IMR-90 (cell line): ENCODE measurements around the gene OR2J1.

Source experiments
- CEBPB ChIP-seq: IDR thresholded peaks from 2 replicates; pipeline ENCODE4 v1.6.1; 2012; ENCODE audit warnings: low read depth, low read length, improper control_type of control experiment
- CTCF ChIP-seq: conservative IDR thresholded peaks from 2 replicates; pipeline ENCODE4 v1.5.1; 2012; ENCODE audit warnings: mild to moderate bottlenecking, low read depth, low read length, improper control_type of control experiment
- ELK1 ChIP-seq: fragments of 150-350 bp; IDR thresholded peaks from 2 replicates; pipeline ENCODE4 v1.6.1; 2016; ENCODE audit warnings: low read depth, mild to moderate bottlenecking, low read length, moderate library complexity, borderline replicate concordance
- FOS ChIP-seq: fragments of 150-350 bp; IDR thresholded peaks from 2 replicates; pipeline ENCODE4 v1.6.1; 2016; ENCODE audit warnings: low read depth, low read length
- MXI1 ChIP-seq: IDR thresholded peaks from 2 replicates; pipeline ENCODE4 v1.6.1; 2012; ENCODE audit warnings: low read depth, mild to moderate bottlenecking, low read length, moderate library complexity, borderline replicate concordance
- POLR2A ChIP-seq: IDR thresholded peaks from 2 replicates; pipeline ENCODE4 v1.6.1; 2012; ENCODE audit warnings: mild to moderate bottlenecking, low read depth, low read length
- RAD21 ChIP-seq: IDR thresholded peaks from 2 replicates; pipeline ENCODE4 v1.6.1; 2012; ENCODE audit warnings: low read length, improper control_type of control experiment
- SMC3 ChIP-seq: fragments of 150-350 bp; IDR thresholded peaks from 2 replicates; pipeline ENCODE4 v1.6.1; 2016; ENCODE audit warnings: low read depth, mild to moderate bottlenecking, antibody characterized with exemption, low read length, moderate library complexity
- USF2 ChIP-seq: fragments of 150-350 bp; IDR thresholded peaks from 2 replicates; pipeline ENCODE4 v1.6.1; 2017; ENCODE audit warnings: mild to moderate bottlenecking, antibody characterized with exemption, low read length, low read depth

GRCh38 chr6:29147074-29147473 lies 47.8 kb downstream of the OR2J1 start:
- TF ChIP-seq CTCF (no peak), FOS (no peak), USF2 (no peak), POLR2A (no peak), RAD21 (no peak), MXI1 (no peak), ELK1 (no peak), CEBPB (0 out of 2 replicates have a peak, but pooled peaks have one; percentile 23), SMC3 (no peak)
